Immature natural killer cell (primary cell): Measurements from ENCODE around the gene NISCH. TPM values are rescaled to one million over a fixed set of nuclear protein-coding genes. Genes with fewer than 3 reads are reported as not detected.

Experiments
- DNase-seq, 3 donors: peaks; one replicate each; pipeline ENCODE4 v3.0.0; 2022; ENCODE audit warnings: mixed read lengths in 1 of 3
- H3K27ac Mint-ChIP-seq, 6 donors: one replicate each; pipeline ENCODE4 v1.8.0; 2020; ENCODE audit warnings: mixed read lengths in 6 of 6, mild to moderate bottlenecking in 5 of 6, inconsistent platforms in 4 of 6, moderate library complexity in 3 of 6
- H3K27me3 Mint-ChIP-seq, 3 donors: one replicate each; pipeline ENCODE4 v1.8.0; 2020 to 2021; ENCODE audit warnings: low read depth in 3 of 3, mild to moderate bottlenecking in 3 of 3, mixed read lengths in 3 of 3, moderate library complexity in 3 of 3, inconsistent platforms in 1 of 3
- H3K36me3 Mint-ChIP-seq, 3 donors: one replicate each; pipeline ENCODE4 v1.8.0; 2020; ENCODE audit warnings: mixed read lengths in 3 of 3, inconsistent platforms in 2 of 3, mild to moderate bottlenecking in 2 of 3
- H3K4me1 Mint-ChIP-seq, 2 donors: one replicate each; pipeline ENCODE4 v1.8.0; 2020; ENCODE audit warnings: inconsistent platforms in 2 of 2, mild to moderate bottlenecking in 2 of 2, mixed read lengths in 2 of 2, moderate library complexity in 1 of 2
- H3K4me3 Mint-ChIP-seq, 5 donors: one replicate each; pipeline ENCODE4 v1.8.0; 2020; ENCODE audit warnings: mild to moderate bottlenecking in 5 of 5, mixed read lengths in 5 of 5, inconsistent platforms in 3 of 5, moderate library complexity in 3 of 5
- H3K9me3 Mint-ChIP-seq, 6 donors: one replicate each; pipeline ENCODE4 v1.8.0; 2020; ENCODE audit warnings: mild to moderate bottlenecking in 6 of 6, mixed read lengths in 6 of 6, inconsistent platforms in 4 of 6, moderate library complexity in 3 of 6
- polyA plus RNA-seq, 3 donors: library from polyadenylated mRNA; unstranded; fragments of 300-500 nt; fragmentation: Illumina TruSeq; gene quantifications; one replicate each; pipeline ENCODE4 v1.2.3, GENCODE V29; 2021

NISCH gene
- polyA plus RNA-seq, 3 donors from 2014 or later = 11.3 to 25.9 (median 12.3) TPM

DNA sequence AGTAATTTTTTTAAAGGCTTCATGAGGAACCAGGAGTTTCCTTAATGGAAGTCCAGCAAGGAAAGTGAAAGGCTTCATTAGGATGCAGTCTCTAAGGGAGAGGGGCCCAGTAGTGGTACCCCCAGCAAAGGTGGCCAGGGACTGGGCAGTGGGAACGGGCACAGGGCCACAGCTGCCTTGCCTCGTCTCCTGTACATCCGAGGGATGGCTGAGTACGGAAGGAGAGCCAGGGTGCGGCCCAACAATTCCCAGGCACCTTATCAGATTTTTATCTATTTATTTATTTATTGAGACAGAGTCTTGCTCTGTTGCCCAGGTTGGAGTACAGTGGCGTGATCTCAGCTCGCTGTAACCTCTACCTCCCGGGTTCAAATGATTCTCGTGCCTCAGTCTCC lies 25.0 kb upstream of the NISCH start:
- H3K27me3 Mint-ChIP-seq = peaks cover 0 to 2% (median 2%) of the 10 kb centered on the region in 3 donors
- H3K27ac Mint-ChIP-seq = no peak overlapping the region
- H3K36me3 Mint-ChIP-seq = no peaks in the 10 kb centered on the region
- no peak overlapping the region for H3K4me3 Mint-ChIP-seq
- DNase-seq = no peak
- H3K9me3 Mint-ChIP-seq = no peaks in the 10 kb centered on the region
- H3K4me1 Mint-ChIP-seq = no peaks in the 10 kb centered on the region

DNA sequence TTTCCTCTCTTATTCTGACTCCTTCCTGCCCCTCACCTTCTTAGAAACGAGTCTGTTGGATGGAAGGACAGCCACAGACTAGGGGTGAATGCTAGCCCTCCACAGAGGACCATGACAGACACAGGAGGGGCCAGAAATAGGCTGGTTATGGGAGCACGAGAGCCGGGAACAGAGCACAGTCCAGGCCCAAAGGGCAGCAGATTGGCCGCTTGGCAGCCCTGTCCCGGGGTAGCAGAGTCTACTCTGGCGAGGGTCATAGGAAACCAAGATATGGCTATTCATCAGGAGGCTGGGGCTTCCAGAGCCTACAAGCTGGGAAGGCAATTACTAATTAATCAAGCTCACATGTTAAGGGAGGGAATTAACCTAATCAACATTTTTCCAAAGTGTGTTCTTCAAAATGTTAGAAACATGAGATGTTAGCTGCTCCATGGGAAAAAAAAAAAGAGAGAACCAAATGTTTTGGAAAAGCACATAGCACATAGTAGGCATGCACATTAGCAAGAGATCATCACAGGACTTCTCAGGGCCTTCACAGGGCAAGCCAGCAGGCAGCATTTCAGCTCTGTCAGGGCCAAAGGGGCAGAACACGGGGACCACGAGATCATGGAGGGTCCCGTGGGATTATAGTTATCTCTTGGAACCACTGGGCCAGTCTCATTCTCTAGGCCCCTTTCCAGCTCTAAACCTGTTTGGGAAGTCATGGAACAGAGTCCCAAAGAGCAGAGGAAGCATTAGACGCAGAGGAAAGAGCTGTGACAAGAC lies 23.8 kb upstream of the NISCH start:
- H3K4me1 Mint-ChIP-seq = no peaks in the 10 kb centered on the region
- DNase-seq = no peak
- H3K4me3 Mint-ChIP-seq = no peak overlapping the region
- peaks cover 0 to 2% (median 2%) of the 10 kb centered on the region in 3 donors for H3K27me3 Mint-ChIP-seq
- no peak overlapping the region for H3K27ac Mint-ChIP-seq
- no peaks in the 10 kb centered on the region for H3K9me3 Mint-ChIP-seq
- H3K36me3 Mint-ChIP-seq = no peaks in the 10 kb centered on the region

DNA sequence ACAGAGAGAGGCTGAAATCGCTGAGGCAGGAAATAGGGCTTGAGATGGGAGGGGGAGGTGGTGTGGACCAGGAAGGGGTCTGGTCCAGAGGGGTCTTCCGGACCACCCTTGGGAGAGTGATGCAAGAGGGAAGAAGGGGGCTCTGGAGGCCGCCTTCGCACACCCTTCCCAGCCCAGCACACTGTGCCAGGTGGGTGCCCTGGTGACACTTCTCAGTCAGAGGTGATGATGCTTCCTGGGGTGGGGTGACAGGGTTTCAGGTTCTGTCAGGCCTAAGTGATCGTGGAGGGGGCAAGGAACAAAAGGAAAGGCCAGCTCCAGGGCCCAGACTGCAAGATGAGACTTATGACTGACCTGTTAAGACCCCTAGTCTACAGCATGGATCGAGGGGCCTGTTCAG lies 23.2 kb upstream of the NISCH start:
- no peak for DNase-seq
- no peak overlapping the region for H3K4me3 Mint-ChIP-seq
- H3K4me1 Mint-ChIP-seq = no peaks in the 10 kb centered on the region
- H3K9me3 Mint-ChIP-seq = no peaks in the 10 kb centered on the region
- H3K27ac Mint-ChIP-seq = peak overlapping the region in 1 of 6 donors; percentile 55
- no peaks in the 10 kb centered on the region for H3K36me3 Mint-ChIP-seq
- H3K27me3 Mint-ChIP-seq = peaks cover 0 to 2% (median 2%) of the 10 kb centered on the region in 3 donors

DNA sequence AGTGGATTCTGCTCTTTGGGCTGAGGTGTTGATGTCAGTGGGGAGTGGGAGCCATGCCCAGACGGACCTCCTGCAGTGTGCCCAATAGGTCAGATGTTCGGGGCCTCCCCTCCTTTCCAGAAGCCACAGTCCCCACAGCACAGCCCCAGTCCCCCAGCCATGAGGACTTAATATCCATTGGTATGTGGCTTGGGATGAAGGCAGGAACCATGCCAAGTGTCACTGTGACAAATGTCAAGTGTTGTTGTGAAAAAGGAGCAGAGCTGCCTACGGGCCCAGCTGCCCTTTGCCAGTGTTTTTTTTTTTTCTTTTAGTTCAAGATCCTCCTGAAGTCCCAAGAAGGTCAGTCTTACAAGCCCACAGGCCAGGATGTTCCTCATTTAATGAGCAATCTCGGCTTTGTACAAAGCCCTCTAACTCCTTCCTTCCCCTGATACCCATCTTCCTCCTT lies 22.7 kb upstream of the NISCH start:
- H3K4me1 Mint-ChIP-seq = no peaks in the 10 kb centered on the region
- no peak for DNase-seq
- H3K27me3 Mint-ChIP-seq = peaks cover 0 to 2% (median 2%) of the 10 kb centered on the region in 3 donors
- H3K9me3 Mint-ChIP-seq = no peaks in the 10 kb centered on the region
- H3K36me3 Mint-ChIP-seq = no peaks in the 10 kb centered on the region
- no peak overlapping the region for H3K4me3 Mint-ChIP-seq
- no peak overlapping the region for H3K27ac Mint-ChIP-seq

DNA sequence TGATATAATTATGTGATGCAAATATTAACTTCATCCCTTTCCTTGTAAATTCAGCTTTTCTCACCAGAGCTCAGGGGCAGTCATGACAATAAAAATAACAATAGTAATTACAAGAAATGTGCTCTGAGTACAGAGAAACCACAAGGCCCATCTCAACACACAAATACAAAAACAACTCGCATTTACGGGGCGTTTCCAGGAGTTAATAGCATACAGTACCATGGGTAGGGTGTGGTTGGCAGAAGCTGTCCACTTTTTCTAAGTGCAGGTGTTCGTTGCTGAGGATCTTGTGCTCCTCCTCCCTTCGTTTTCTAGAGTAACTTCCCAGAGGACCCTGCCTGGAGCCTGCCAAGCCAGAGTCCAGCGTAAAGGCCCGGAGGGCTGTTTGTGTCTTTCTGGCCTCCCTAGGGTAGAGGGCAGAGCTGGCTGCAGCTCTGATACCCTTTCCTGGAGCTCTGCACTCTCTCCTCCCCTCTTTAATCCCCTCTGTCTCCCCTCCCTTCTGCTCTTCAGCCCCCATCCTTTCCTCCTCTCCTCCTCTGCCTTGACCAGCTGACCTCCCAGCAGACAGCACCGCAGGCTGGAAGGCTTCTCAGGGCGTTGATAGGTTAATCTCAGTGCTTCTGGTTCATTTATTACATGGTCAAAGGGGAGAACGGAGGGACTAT lies 21.9 kb upstream of the NISCH start:
- H3K9me3 Mint-ChIP-seq = no peaks in the 10 kb centered on the region
- H3K27me3 Mint-ChIP-seq = peaks cover 0 to 2% (median 2%) of the 10 kb centered on the region in 3 donors
- no peak for DNase-seq
- peak overlapping the region in 1 of 6 donors; percentile 6 for H3K27ac Mint-ChIP-seq
- no peaks in the 10 kb centered on the region for H3K36me3 Mint-ChIP-seq
- no peaks in the 10 kb centered on the region for H3K4me1 Mint-ChIP-seq
- no peak overlapping the region for H3K4me3 Mint-ChIP-seq

DNA sequence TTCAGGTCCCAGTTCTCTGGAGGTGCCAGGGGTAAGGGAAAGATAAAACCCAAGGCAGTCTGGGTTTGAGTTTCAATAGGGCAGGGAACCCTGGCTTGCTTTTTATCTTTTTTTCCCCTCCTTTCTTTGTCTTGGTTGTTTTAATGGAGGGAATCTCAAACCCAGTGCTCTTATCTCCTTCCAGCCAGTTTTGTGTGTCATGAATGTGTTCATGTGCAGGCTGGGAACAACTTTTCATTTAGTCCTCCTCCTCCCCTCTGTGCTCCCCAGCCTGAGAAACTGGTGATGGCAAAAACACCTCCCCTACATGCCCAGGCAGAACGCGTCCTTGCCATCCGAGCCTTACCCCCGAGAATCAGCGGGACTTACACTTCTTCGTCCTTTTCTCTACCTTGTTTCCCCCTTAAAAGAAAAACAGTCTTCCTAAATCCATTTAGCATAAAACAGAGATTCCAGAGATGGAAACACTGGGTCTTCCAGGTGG lies 21.4 kb upstream of the NISCH start:
- Mint-ChIP-seq H3K4me3 (no peak overlapping the region), H3K9me3 (no peaks in the 10 kb centered on the region), H3K27ac (peak overlapping the region in 1 of 6 donors; percentile 6), H3K4me1 (no peaks in the 10 kb centered on the region), H3K36me3 (no peaks in the 10 kb centered on the region), H3K27me3 (peaks cover 0 to 2% (median 0%) of the 10 kb centered on the region in 3 donors)
- no peak for DNase-seq

DNA sequence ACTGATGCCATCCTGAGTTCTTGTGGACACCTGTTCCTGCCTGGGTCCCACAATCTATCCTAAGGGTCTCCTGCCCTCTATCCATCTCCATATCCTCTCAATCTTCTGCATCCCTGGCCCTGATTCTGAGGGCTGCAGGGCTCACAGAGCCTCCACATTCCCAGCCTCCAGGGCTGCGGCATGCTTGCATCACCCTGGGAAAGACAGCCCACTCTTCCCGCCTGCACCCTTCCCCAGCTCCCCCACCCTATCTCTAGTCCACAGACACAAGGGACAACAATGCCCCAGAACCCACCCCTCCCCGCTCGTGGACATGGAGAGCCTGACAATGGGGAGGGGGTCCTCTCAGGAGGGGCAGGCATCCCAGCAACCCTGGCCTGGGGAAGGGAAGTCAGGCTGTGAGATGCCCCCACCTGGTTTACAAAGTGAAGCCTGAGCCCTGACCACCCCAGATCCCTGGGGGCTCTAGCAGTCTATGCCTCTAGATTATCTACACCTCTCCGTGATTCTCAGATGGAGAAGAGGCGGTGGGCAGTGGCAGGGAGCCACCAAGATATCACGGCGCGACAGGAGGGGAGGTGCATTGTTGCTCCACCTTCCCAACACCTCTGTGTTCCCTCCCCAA lies 20.8 kb upstream of the NISCH start:
- Mint-ChIP-seq H3K4me1 (no peaks in the 10 kb centered on the region), H3K4me3 (no peak overlapping the region), H3K27ac (peak overlapping the region in 1 of 6 donors; percentile 6), H3K36me3 (no peaks in the 10 kb centered on the region), H3K27me3 (peaks cover 0 to 2% (median 0%) of the 10 kb centered on the region in 3 donors), H3K9me3 (no peaks in the 10 kb centered on the region)
- DNase-seq = no peak

DNA sequence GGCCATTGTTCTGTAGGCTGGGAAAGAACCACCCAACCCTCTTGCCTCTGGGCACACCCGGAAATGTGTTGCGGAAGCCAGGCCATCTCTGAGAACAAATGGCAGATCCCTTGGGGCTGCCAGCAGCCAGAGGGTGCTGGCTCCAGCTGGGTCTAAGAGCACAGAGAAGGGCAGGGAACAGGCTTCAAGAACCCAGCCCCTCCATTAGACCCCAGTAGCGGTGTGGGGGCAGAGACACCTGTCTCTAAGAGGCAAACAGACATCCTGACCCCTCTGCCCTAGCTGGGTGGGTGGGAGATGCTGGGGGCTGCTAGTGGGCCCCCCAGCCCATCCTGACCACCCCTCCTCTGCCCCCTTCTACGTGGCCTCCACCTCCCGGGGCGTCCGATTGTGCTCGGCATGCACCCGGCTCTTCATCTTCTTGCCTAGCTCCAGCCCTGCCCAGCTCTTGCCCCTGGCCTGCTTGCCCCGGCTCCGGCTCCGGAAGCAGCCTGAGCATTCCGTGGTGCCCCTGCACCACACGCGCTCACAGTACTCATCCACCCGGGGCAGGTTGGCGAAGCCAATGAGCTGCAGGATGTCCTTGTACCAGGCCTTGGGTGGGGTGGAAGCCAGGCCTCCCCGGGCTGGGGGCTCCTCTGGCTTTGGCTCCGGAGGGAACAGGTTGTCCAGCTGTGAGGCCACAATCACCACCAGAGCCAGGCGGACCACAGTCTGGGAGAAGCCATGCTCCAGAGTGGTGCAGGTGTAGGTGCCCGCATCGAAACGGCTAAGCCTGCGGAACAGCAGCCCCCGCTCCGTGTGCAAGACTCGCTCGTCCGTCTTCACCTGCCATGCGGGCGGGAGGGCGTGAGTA lies 19.9 kb upstream of the NISCH start:
- no peaks in the 10 kb centered on the region for H3K36me3 Mint-ChIP-seq
- H3K27ac Mint-ChIP-seq = no peak overlapping the region
- H3K9me3 Mint-ChIP-seq = no peaks in the 10 kb centered on the region
- DNase-seq = no peak
- H3K27me3 Mint-ChIP-seq = peaks cover 0 to 2% (median 0%) of the 10 kb centered on the region in 3 donors
- no peak overlapping the region for H3K4me3 Mint-ChIP-seq
- no peaks in the 10 kb centered on the region for H3K4me1 Mint-ChIP-seq

DNA sequence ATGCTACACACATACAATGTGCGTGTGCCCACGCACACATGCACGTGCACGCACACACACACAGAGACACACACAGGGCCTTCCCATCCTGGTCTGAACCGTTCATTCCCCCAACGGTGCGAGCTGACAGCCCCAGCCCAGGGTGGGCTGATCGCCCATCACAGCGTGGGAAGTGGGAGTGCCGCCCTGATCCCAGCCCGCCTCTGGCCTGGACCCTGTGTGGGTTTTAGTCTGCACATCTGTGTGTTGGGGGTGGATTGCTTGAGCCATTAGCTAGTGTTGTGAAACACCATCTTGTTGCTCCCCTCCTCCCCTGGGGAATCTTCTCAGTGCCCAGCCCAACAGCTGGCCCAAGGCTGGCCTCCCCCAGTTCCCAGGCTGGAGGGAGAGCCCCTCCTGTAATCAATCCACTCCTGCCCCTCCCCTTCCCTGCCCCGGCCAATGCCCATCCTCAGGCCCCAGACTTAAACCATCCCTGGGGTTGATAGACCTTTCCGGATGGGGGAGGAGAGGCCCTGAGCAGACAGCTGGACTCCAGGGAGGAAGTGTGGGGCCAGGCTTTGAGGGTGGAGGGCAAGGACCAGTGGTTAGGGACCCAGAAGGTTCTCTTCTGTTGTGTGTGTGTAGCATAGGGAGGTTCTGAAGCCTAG lies 18.8 kb upstream of the NISCH start:
- Mint-ChIP-seq H3K36me3 (no peaks in the 10 kb centered on the region), H3K27ac (no peak overlapping the region), H3K27me3 (peaks cover 0 to 2% (median 0%) of the 10 kb centered on the region in 3 donors), H3K4me3 (no peak overlapping the region), H3K9me3 (no peaks in the 10 kb centered on the region), H3K4me1 (no peaks in the 10 kb centered on the region)
- DNase-seq = no peak

DNA sequence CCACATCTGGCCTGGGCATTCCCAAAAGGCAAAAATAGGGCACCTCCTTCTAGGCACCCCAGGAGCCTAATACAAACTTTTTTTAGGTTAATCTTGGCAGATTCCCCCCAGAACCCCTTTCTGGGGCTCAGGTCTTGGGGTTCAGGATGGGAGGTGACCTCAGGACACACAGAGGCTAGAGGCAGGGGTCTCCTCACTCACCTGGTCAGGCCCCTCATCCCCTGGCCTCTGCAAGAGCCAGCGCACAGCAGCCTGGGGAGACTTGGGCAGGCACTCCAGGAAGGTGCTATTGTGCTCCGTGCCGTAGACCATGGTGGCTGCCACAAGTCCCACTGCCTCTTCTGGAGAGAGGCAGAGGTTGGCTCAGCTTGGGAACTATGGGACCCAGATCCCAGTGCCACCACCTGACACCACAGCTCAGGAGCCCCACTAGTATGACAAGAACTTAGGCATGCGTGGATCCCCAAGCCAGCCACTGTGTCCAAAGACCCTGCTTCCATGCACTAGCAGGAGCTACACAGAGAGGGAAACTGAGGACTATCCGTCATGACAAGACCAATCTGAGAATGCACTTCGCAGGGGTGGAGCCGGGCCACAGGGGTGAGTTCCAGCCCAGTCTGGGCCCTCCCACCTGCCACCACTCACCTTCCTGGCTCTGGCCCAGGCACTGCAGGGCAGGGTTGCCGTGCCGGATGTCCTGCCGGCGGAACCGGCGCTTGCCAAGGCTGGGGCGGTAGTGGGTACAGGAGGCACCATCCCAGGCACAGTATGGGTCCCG lies 17.9 kb upstream of the NISCH start:
- no peak overlapping the region for H3K27ac Mint-ChIP-seq
- no peaks in the 10 kb centered on the region for H3K36me3 Mint-ChIP-seq
- no peaks in the 10 kb centered on the region for H3K4me1 Mint-ChIP-seq
- H3K27me3 Mint-ChIP-seq = peaks cover 0 to 2% (median 0%) of the 10 kb centered on the region in 3 donors
- H3K9me3 Mint-ChIP-seq = no peaks in the 10 kb centered on the region
- no peak for DNase-seq
- H3K4me3 Mint-ChIP-seq = no peak overlapping the region

DNA sequence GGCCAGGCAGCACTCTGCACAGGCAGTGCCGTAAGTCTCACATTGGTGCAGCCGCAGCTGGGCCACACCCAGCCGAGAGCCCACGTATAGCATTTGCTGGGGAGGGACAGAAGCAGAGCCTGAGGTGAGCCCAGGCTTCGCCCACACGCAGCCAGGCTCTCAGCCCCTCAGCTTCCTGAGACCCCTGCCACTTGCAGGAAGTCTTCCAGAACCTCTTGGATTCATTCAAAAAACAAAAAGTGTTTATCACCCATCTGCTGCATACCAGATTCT lies 17.4 kb upstream of the NISCH start:
- H3K9me3 Mint-ChIP-seq = no peaks in the 10 kb centered on the region
- H3K4me1 Mint-ChIP-seq = no peaks in the 10 kb centered on the region
- H3K27me3 Mint-ChIP-seq = peaks cover 0 to 2% (median 0%) of the 10 kb centered on the region in 3 donors
- no peaks in the 10 kb centered on the region for H3K36me3 Mint-ChIP-seq
- no peak overlapping the region for H3K4me3 Mint-ChIP-seq
- no peak overlapping the region for H3K27ac Mint-ChIP-seq
- no peak for DNase-seq

DNA sequence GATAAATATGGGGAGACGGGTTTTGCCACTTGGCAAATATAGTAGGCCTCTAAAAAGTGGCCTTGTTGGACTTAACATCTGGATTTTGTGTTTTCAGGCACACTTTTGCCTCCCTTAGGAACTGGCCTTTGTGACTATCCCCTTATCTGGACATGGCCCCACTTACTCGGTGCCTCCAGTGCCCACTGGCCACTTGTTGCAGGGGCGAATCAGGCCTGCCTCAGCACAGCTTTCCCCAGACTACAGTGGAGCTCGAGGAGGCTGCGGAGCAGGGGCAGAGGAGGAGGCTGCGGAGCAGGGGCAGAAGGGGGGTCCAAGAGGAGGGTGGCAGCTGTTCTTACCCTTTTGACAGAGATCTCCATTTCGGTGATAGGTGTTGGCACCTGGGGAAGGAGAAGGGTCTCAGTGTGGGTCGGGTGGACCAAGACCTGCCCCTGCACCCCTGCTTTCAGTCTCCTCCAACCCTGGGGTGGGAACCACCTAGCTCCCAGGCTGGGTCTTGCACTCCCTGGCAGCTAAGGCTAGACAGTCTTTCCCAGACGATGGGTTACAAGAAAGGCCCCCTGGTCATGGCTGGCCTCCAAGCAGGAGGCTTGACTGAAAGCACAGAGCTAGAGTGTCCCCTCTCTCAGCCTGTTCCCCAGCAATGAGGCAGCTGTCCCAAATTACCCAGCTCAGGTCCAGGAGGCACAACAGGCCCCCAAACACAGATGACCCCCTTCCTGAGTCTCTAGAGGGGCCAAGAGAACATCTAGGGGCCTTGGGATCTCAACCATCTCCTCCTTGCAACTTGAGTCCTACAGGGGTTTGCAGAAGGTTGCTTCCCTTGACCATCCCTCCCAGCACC lies 16.6 kb upstream of the NISCH start:
- Mint-ChIP-seq H3K9me3 (no peaks in the 10 kb centered on the region), H3K27me3 (peaks cover 0 to 2% (median 0%) of the 10 kb centered on the region in 3 donors), H3K4me3 (no peak overlapping the region), H3K27ac (no peak overlapping the region), H3K4me1 (no peaks in the 10 kb centered on the region), H3K36me3 (no peaks in the 10 kb centered on the region)
- DNase-seq = no peak
